ENCODE results near the gene DRD2.

DRD2 gene

GRCh38 chr11:113446938-113447337 is 28.3 kb downstream of the DRD2 start (continued):
- TF ChIP-seq PRDM10 (tag by site-specific recombination; IDR thresholded peaks at IDR 0.05) (peak; percentile 98), TRIM28 (IDR thresholded peaks at IDR 0.05; ENCODE audit: borderline replicate concordance, low read length) (peak; percentile 96), ZNF600 (tag by site-specific recombination; IDR thresholded peaks at IDR 0.05) (peak; percentile 41; the same call in 1 of the 2 replicates), KLF9 (tag by site-specific recombination; IDR thresholded peaks at IDR 0.05; ENCODE audit: low read depth) (0 out of 2 replicates have a peak, but pooled peaks have one; percentile 12), ZBTB48 (tag by site-specific recombination; IDR thresholded peaks at IDR 0.05) (no peak)

- H3K4me1 ChIP-seq (ENCODE audit: control insufficient read depth, insufficient read depth, low read length): no peaks in the 10 kb centered on the region
- TF ChIP-seq MYNN (tag by site-specific recombination; IDR thresholded peaks at IDR 0.05; ENCODE audit: borderline replicate concordance) (no peak), ZNF280C (tag by site-specific recombination; IDR thresholded peaks at IDR 0.05) (no peak), ZNF10 (tag by site-specific recombination; IDR thresholded peaks at IDR 0.05) (no peak), TCF7L2 (IDR thresholded peaks at IDR 0.05; ENCODE audit: borderline replicate concordance, low read depth, low read length) (no peak), ZNF341 (tag by site-specific recombination; IDR thresholded peaks at IDR 0.05; ENCODE audit: low read depth) (no peak), ZNF24 (tag by site-specific recombination; IDR thresholded peaks at IDR 0.05) (no peak), GLI4 (tag by site-specific recombination; IDR thresholded peaks at IDR 0.05) (no peak), ZNF629 (tag by site-specific recombination; IDR thresholded peaks at IDR 0.05) (no peak), ZNF398 (tag by site-specific recombination; IDR thresholded peaks at IDR 0.05) (no peak), ATF2 (tag by site-specific recombination; IDR thresholded peaks at IDR 0.05; ENCODE audit: low read depth) (no peak), ZNF362 (tag by site-specific recombination; IDR thresholded peaks at IDR 0.05) (no peak), ZNF274 (IDR thresholded peaks at IDR 0.05; ENCODE audit: low read length) (no peak), ZNF274 (tag by site-specific recombination; IDR thresholded peaks at IDR 0.05; ENCODE audit: borderline replicate concordance) (no peak), ZNF449 (tag by site-specific recombination; IDR thresholded peaks at IDR 0.05) (no peak)
- POLR2A ChIA-PET: no interaction called here
- no peaks in the 10 kb centered on the region for H3K9me3 ChIP-seq (ENCODE audit: control insufficient read depth, insufficient read depth, low read depth, low read length)
- no peaks in the 10 kb centered on the region for H3K36me3 ChIP-seq (ENCODE audit: control insufficient read depth in 2 of 2, insufficient read depth in 1 of 2, low read length in 2 of 2)
- no peak overlapping the region for H3K4me3 ChIP-seq (ENCODE audit: low read depth, low read length)
- CTCF ChIA-PET: no interaction called here
- H3K27ac ChIP-seq (ENCODE audit: extremely low read depth, low read depth, low read length): no peak overlapping the region
Observed at GRCh38 chr11:113446112-113446511, 29.1 kb downstream of the DRD2 start.

Measured in HEK293 (cell line).